ENCODE results near the gene CDC6.
A peak's percentile ranks its signal among the peaks of the same experiment; 100 is the strongest.

- TF ChIP-seq REST (IDR thresholded peaks at IDR 0.05; ENCODE audit: insufficient read depth in 1 of 2, low read depth in 2 of 2, low read length in 2 of 2): no peak
- no peak for TF ChIP-seq TAF1 (IDR thresholded peaks at IDR 0.05; ENCODE audit: borderline replicate concordance, insufficient read depth, low read length)
- no peak; the same call in 1 of the 2 replicates for TF ChIP-seq POLR2AphosphoS5 (IDR thresholded peaks at IDR 0.05; ENCODE audit: low read depth, low read length)
- peak; percentile 67; the same call in 1 of the 2 replicates for TF ChIP-seq SIN3A (IDR thresholded peaks at IDR 0.05; ENCODE audit: borderline replicate concordance, insufficient read depth, low read length)
Observed at GRCh38 chr17:40341808-40342503, 54.3 kb downstream of the CDC6 start.

Measured in PFSK-1 (cell line).